Measurements from ENCODE around the gene PPP1R14B.

Gene PPP1R14B

GRCh38 chr11:64268893-64269539, 22.3 kb upstream of the PPP1R14B start:
- CTCF ChIA-PET = interaction anchor here (0.8 to 2.4 kb wide), 6 partner anchors 11 to 64 kb away, joined by 3 to 15 read pairs (median 8); partner anchors contain the start of genes ESRRA, FERMT3, PLCB3 and PPP1R14B
- no peaks in the 10 kb centered on the region for H3K27me3 Mint-ChIP-seq
- peaks cover 26% of the 10 kb centered on the region for H3K4me1 Mint-ChIP-seq
- no peaks in the 10 kb centered on the region for H3K9me3 Mint-ChIP-seq
- H3K4me3 Mint-ChIP-seq = peak overlapping the region; percentile 92
- peaks cover 7% of the 10 kb centered on the region for H3K36me3 Mint-ChIP-seq
- peak overlapping the region; percentile 97 for H3K27ac Mint-ChIP-seq
- peak; percentile 61 for DNase-seq

GRCh38 chr11:64268025-64268892, 21.5 kb upstream of the PPP1R14B start:
- Mint-ChIP-seq H3K27ac (peak overlapping the region; percentile 97), H3K4me3 (peak overlapping the region; percentile 92), H3K9me3 (no peaks in the 10 kb centered on the region), H3K4me1 (peaks cover 26% of the 10 kb centered on the region), H3K27me3 (no peaks in the 10 kb centered on the region), H3K36me3 (peaks cover 4% of the 10 kb centered on the region)
- no peak for DNase-seq
- CTCF ChIA-PET = interaction anchor here (0.8 to 2.4 kb wide), 7 partner anchors 10 to 64 kb away, joined by 3 to 15 read pairs (median 6); partner anchors contain the start of genes ESRRA, FERMT3, PLCB3 and PPP1R14B

- CTCF ChIA-PET = interaction anchor here (0.7 to 2.4 kb wide), 3 partner anchors 15 to 34 kb away, joined by 3 to 11 read pairs (median 3); partner anchors contain the start of gene PPP1R14B
- Mint-ChIP-seq H3K27ac (peak overlapping the region; percentile 65), H3K27me3 (no peaks in the 10 kb centered on the region), H3K36me3 (peaks cover 6% of the 10 kb centered on the region), H3K4me3 (no peak overlapping the region), H3K4me1 (peaks cover 24% of the 10 kb centered on the region), H3K9me3 (no peaks in the 10 kb centered on the region)
- DNase-seq = no peak
Observed at GRCh38 chr11:64267207-64267945, 20.6 kb upstream of the PPP1R14B start.

- Mint-ChIP-seq H3K4me1 (peaks cover 17% of the 10 kb centered on the region), H3K36me3 (peaks cover 10% of the 10 kb centered on the region), H3K27me3 (no peaks in the 10 kb centered on the region), H3K4me3 (no peak overlapping the region), H3K27ac (peak overlapping the region; percentile 42), H3K9me3 (no peaks in the 10 kb centered on the region)
- DNase-seq = no peak
- CTCF ChIA-PET = interaction anchor here (0.7 kb wide), 1 partner anchor 35 kb away, joined by 3 read pairs; no protein-coding TSS in a partner anchor
Observed at GRCh38 chr11:64266339-64266738, 19.6 kb upstream of the PPP1R14B start.

GRCh38 chr11:64265176-64266160, 18.7 kb upstream of the PPP1R14B start:
- CTCF ChIA-PET = interaction anchor here (1.1 to 1.8 kb wide), 2 partner anchors 14 to 39 kb away, joined by 3 to 11 read pairs; partner anchors contain the start of genes ESRRA and PLCB3
- H3K27ac Mint-ChIP-seq = peak overlapping the region; percentile 60

GRCh38 chr11:64264371-64264852, 17.7 kb upstream of the PPP1R14B start:
- H3K9me3 Mint-ChIP-seq = no peaks in the 10 kb centered on the region
- peaks cover 13% of the 10 kb centered on the region for H3K36me3 Mint-ChIP-seq
- no peak for DNase-seq
- no peaks in the 10 kb centered on the region for H3K27me3 Mint-ChIP-seq
- CTCF ChIA-PET = interaction anchor here (1.1 to 1.8 kb wide), 2 partner anchors 13 to 40 kb away, joined by 3 to 11 read pairs; partner anchors contain the start of genes ESRRA and PLCB3
- H3K4me3 Mint-ChIP-seq = no peak overlapping the region
- H3K27ac Mint-ChIP-seq = no peak overlapping the region
- peaks cover 20% of the 10 kb centered on the region for H3K4me1 Mint-ChIP-seq

More at GRCh38 chr11:64265176-64266160, 18.7 kb upstream of the PPP1R14B start:
- Mint-ChIP-seq H3K27me3 (no peaks in the 10 kb centered on the region), H3K4me3 (no peak overlapping the region), H3K4me1 (peaks cover 17% of the 10 kb centered on the region), H3K36me3 (peaks cover 10% of the 10 kb centered on the region), H3K9me3 (no peaks in the 10 kb centered on the region)
- no peak for DNase-seq

GRCh38 chr11:64263947-64264317, 17.2 kb upstream of the PPP1R14B start:
- DNase-seq = no peak
- CTCF ChIA-PET = interaction anchor here (1.1 to 1.8 kb wide), 3 partner anchors 12 to 41 kb away, joined by 3 to 11 read pairs (median 3); partner anchors contain the start of genes ESRRA and PLCB3
- Mint-ChIP-seq H3K36me3 (peaks cover 14% of the 10 kb centered on the region), H3K4me3 (no peak overlapping the region), H3K9me3 (no peaks in the 10 kb centered on the region), H3K27me3 (no peaks in the 10 kb centered on the region), H3K4me1 (peaks cover 20% of the 10 kb centered on the region), H3K27ac (no peak overlapping the region)

GRCh38 chr11:64263021-64263946, 16.5 kb upstream of the PPP1R14B start:
- peaks cover 14% of the 10 kb centered on the region for H3K4me1 Mint-ChIP-seq
- DNase-seq = no peak
- CTCF ChIA-PET = interaction anchor here (1.3 to 1.8 kb wide), 2 partner anchors 12 to 37 kb away, joined by 3 to 11 read pairs; partner anchors contain the start of gene PLCB3

GRCh38 chr11:64262271-64263002, 15.7 kb upstream of the PPP1R14B start:
- Mint-ChIP-seq H3K4me1 (peaks cover 6% of the 10 kb centered on the region), H3K36me3 (peaks cover 14% of the 10 kb centered on the region), H3K4me3 (no peak overlapping the region), H3K27ac (no peak overlapping the region), H3K27me3 (no peaks in the 10 kb centered on the region), H3K9me3 (no peaks in the 10 kb centered on the region)
- CTCF ChIA-PET = interaction anchor here (1.3 kb wide), 1 partner anchor 38 kb away, joined by 3 read pairs; no protein-coding TSS in a partner anchor
- no peak for DNase-seq

More at GRCh38 chr11:64263021-64263946, 16.5 kb upstream of the PPP1R14B start:
- no peak overlapping the region for H3K4me3 Mint-ChIP-seq
- peaks cover 12% of the 10 kb centered on the region for H3K36me3 Mint-ChIP-seq
- H3K9me3 Mint-ChIP-seq = no peaks in the 10 kb centered on the region
- H3K27ac Mint-ChIP-seq = no peak overlapping the region
- H3K27me3 Mint-ChIP-seq = no peaks in the 10 kb centered on the region

- CTCF ChIA-PET = no interaction called here
- H3K36me3 Mint-ChIP-seq = peaks cover 14% of the 10 kb centered on the region
- peaks cover 6% of the 10 kb centered on the region for H3K4me1 Mint-ChIP-seq
- H3K9me3 Mint-ChIP-seq = no peaks in the 10 kb centered on the region
- DNase-seq = no peak
- H3K27ac Mint-ChIP-seq = no peak overlapping the region
- no peaks in the 10 kb centered on the region for H3K27me3 Mint-ChIP-seq
- no peak overlapping the region for H3K4me3 Mint-ChIP-seq
Observed at GRCh38 chr11:64261556-64262080, 14.9 kb upstream of the PPP1R14B start.

- peaks cover 6% of the 10 kb centered on the region for H3K4me1 Mint-ChIP-seq
- H3K27ac Mint-ChIP-seq = no peak overlapping the region
- H3K27me3 Mint-ChIP-seq = no peaks in the 10 kb centered on the region
- no peak for DNase-seq
- no peak overlapping the region for H3K4me3 Mint-ChIP-seq
- peaks cover 16% of the 10 kb centered on the region for H3K36me3 Mint-ChIP-seq
- CTCF ChIA-PET = no interaction called here
- no peaks in the 10 kb centered on the region for H3K9me3 Mint-ChIP-seq
Observed at GRCh38 chr11:64260147-64260708, 13.5 kb upstream of the PPP1R14B start.
